Endothelial cell of umbilical vein (primary cell): ENCODE results near the gene PALMD. TPM values are rescaled to one million over a fixed set of nuclear protein-coding genes. Genes with fewer than 3 reads are reported as not detected.

Experiments
- BruUV-seq: library from RNA; stranded (reverse); fragments of 400-500 nt; replicated peaks from 2 replicates; lab custom pipeline; 2021; lab: Mats Ljungman, UMichigan
- CTCF ChIA-PET: fragments of 300-600, 350-600 bp; sonication (Branson Sonifier 250); formaldehyde crosslinking; loops from one replicate; lab custom pipeline; 2021; ENCODE audit warnings: antibody characterized with exemption, inconsistent platforms; lab: Charles Lee
- POLR2A ChIA-PET: fragments of 300-600, 350-600 bp; sonication (Branson Sonifier 250); formaldehyde crosslinking; loops from one replicate; lab custom pipeline; 2021; ENCODE audit warnings: antibody characterized with exemption, inconsistent platforms; lab: Charles Lee
- DNase-seq: peaks from one replicate; pipeline ENCODE4 v3.0.0-alpha.2; 2011; ENCODE audit warnings: low read depth, low spot score
- FAIRE-seq: peaks from 2 replicates; lab custom pipeline; 2011; peaks lifted over from hg19 to GRCh38; lab: Jason Lieb, UNC
- H2AFZ ChIP-seq: 2 replicates; pipeline ENCODE4 v1.6.0; 2012; ENCODE audit warnings: low read depth, low read length, control low read depth, inconsistent platforms
- H3K27ac ChIP-seq: 2 replicates; pipeline ENCODE4 v1.5.1; 2011; ENCODE audit warnings: low read depth, mild to moderate bottlenecking, control low read depth, low read length, moderate library complexity; ENCODE audit not compliant: insufficient read depth
- H3K27me3 ChIP-seq, 2 experiments: 2 replicates each; pipeline versions ENCODE4 v1.6.0 to v1.6.1; 2011; ENCODE audit warnings: low read length in 2 of 2, mixed read lengths in 1 of 2; ENCODE audit not compliant: control insufficient read depth in 2 of 2, insufficient read depth in 2 of 2
- H3K36me3 ChIP-seq, 2 experiments: 2 replicates in 1 of 2; 3 replicates in 1 of 2; pipeline ENCODE4 v1.5.1; 2011; ENCODE audit warnings: low read length in 2 of 2, mild to moderate bottlenecking in 1 of 2, moderate library complexity in 1 of 2; ENCODE audit not compliant: control insufficient read depth in 2 of 2, insufficient read depth in 2 of 2; ENCODE audit errors: extremely low read depth in 1 of 2
- H3K4me1 ChIP-seq: 3 replicates; pipeline ENCODE4 v1.5.1; 2011; ENCODE audit warnings: mild to moderate bottlenecking, low read length; ENCODE audit not compliant: control insufficient read depth, insufficient read depth; ENCODE audit errors: extremely low read depth
- H3K4me2 ChIP-seq: 2 replicates; pipeline ENCODE4 v1.6.1; 2011; ENCODE audit warnings: low read length, control low read depth, mixed read lengths; ENCODE audit not compliant: insufficient read depth
- H3K4me3 ChIP-seq, 3 experiments: fragments of 200-600 bp in 1 of 3; sonication (generic), shearing (Covaris generic) in 1 of 3; replicated peaks in 1 of 3; 2 replicates each; pipeline ENCODE4 v1.5.1; 2011 to 2016; ENCODE audit warnings: control low read depth in 3 of 3, low read length in 3 of 3, mild to moderate bottlenecking in 2 of 3, inconsistent platforms in 1 of 3, low read depth in 1 of 3, moderate library complexity in 1 of 3; ENCODE audit not compliant: insufficient read depth in 1 of 3
- H3K79me2 ChIP-seq: 2 replicates; pipeline ENCODE4 v1.6.0; 2012; ENCODE audit warnings: low read length, inconsistent platforms; ENCODE audit not compliant: control insufficient read depth, insufficient read depth
- H3K9ac ChIP-seq: replicated peaks from 2 replicates; pipeline ENCODE3; 2011; ENCODE audit warnings: low read length, control low read depth; ENCODE audit not compliant: insufficient read depth; ENCODE audit errors: extremely low read depth
- H3K9me1 ChIP-seq: replicated peaks from 3 replicates; pipeline ENCODE4 v1.6.0; 2011; ENCODE audit warnings: mild to moderate bottlenecking, low read length; ENCODE audit not compliant: control insufficient read depth, insufficient read depth; ENCODE audit errors: extremely low read depth
- H3K9me3 ChIP-seq: replicated peaks from 2 replicates; pipeline ENCODE4 v1.5.1; 2012; ENCODE audit warnings: low read length, inconsistent platforms; ENCODE audit not compliant: control insufficient read depth, insufficient read depth
- H4K20me1 ChIP-seq: replicated peaks from 2 replicates; pipeline ENCODE3; 2011; ENCODE audit warnings: mild to moderate bottlenecking, low read length; ENCODE audit not compliant: control insufficient read depth, insufficient read depth; ENCODE audit errors: extremely low read depth
- EZH2 ChIP-seq: IDR thresholded peaks from 2 replicates; pipeline ENCODE4 v1.6.1; 2012; ENCODE audit warnings: borderline replicate concordance, low read depth, mild to moderate bottlenecking, moderate library complexity, low read length, inconsistent platforms; ENCODE audit not compliant: severe bottlenecking
- FOS ChIP-seq: IDR thresholded peaks from 2 replicates; pipeline ENCODE4 v1.6.1; 2011; ENCODE audit warnings: mild to moderate bottlenecking, low read length, moderate library complexity, borderline replicate concordance; ENCODE audit not compliant: insufficient read depth
- GATA2 ChIP-seq: IDR thresholded peaks from 2 replicates; pipeline ENCODE4 v1.7.0; 2011; ENCODE audit warnings: low read depth, mild to moderate bottlenecking, moderate library complexity, mixed read lengths, low read length; ENCODE audit not compliant: insufficient read length, insufficient read depth
- JUN ChIP-seq: IDR thresholded peaks from 2 replicates; pipeline ENCODE4 v1.6.1; 2011; ENCODE audit warnings: borderline replicate concordance, low read depth; ENCODE audit not compliant: insufficient read length, insufficient read depth
- MYC ChIP-seq: IDR thresholded peaks from one replicate; pipeline ENCODE4 v1.6.1; 2011; ENCODE audit warnings: mild to moderate bottlenecking, low read depth, low read length
- POLR2A ChIP-seq: IDR thresholded peaks from 2 replicates; pipeline ENCODE4 v1.6.1; 2012; ENCODE audit warnings: low read depth, mild to moderate bottlenecking, control low read depth, low read length
- POLR2AphosphoS5 ChIP-seq: IDR thresholded peaks from 2 replicates; pipeline ENCODE4 v1.6.1; 2012; ENCODE audit warnings: low read depth, mild to moderate bottlenecking, control low read depth, low read length, moderate library complexity; ENCODE audit not compliant: insufficient read depth
- dilution Hi-C: fragments of 300-500 bp; cut with MboI; formaldehyde crosslinking; loops from one replicate; pipeline ENCODE4 v1.15.0; 2019; ENCODE audit warnings: low sequenced_read_pairs; ENCODE audit not compliant: extremely low pct_ligation_motif_present
- intact Hi-C: fragments of 100-400 bp; cut with micrococcal nuclease; formaldehyde crosslinking; loops from one replicate; pipeline ENCODE4 v1.10.0; 2022
- polyA plus RNA-seq, 4 experiments: library from polyadenylated mRNA; depleted of rRNA in 3 of 4; stranded (reverse) in 3 of 4; unstranded in 1 of 4; fragments of >200 nt; gene quantifications; 2 replicates each; pipeline versions ENCODE4 v1.2.1 to v1.2.3, GENCODE V29; 2011 to 2012; ENCODE audit warnings: missing spikeins in 1 of 4
- total RNA-seq: library from RNA; stranded (reverse); gene quantifications from 2 replicates; pipeline ENCODE4 v1.2.3, GENCODE V29; 2021
- TF ChIP-seq, protein P1 (sequence below), 2 donors: IDR thresholded peaks; 1 replicate in 1 of 2; 2 replicates in 1 of 2; pipeline ENCODE4 v1.5.1; 2011; ENCODE audit warnings: low read length in 2 of 2, mild to moderate bottlenecking in 2 of 2, moderate library complexity in 2 of 2, control low read depth in 1 of 2, inconsistent platforms in 1 of 2, low read depth in 1 of 2; ENCODE audit not compliant: insufficient read depth in 1 of 2; ENCODE audit errors: extremely low read depth in 1 of 2
- TF ChIP-seq, protein P2 (sequence below): IDR thresholded peaks from 2 replicates; pipeline ENCODE4 v1.6.1; 2011; ENCODE audit not compliant: insufficient read depth, insufficient read length

The PALMD gene
- total and polyA plus RNA-seq, 2 donors (not counting 3 experiments of a cell fraction or from before 2014, with no cell fraction given) = 52.6 to 137 TPM

GRCh38 chr1:99691175-99691574 lies 45.3 kb downstream of the PALMD start:
- peak; percentile 75 for FAIRE-seq
- peak overlapping the region; percentile 63 for H3K4me2 ChIP-seq
- DNase-seq = peak; percentile 98
- no peaks in the 10 kb centered on the region for H4K20me1 ChIP-seq
- peaks cover 35 to 36% of the 10 kb centered on the region in 2 experiments for H3K36me3 ChIP-seq
- H3K79me2 ChIP-seq = peaks cover 3% of the 10 kb centered on the region
- intact Hi-C loops (loop anchor here (1.0 to 5.0 kb wide), 9 partner anchors 9 to 788 kb away; no protein-coding TSS in a partner anchor), dilution Hi-C loops (no loop called here)
- peak overlapping the region; percentile 89 for H3K27ac ChIP-seq
- no peak overlapping the region for H2AFZ ChIP-seq
- no peaks in the 10 kb centered on the region for H3K27me3 ChIP-seq
- H3K9ac ChIP-seq = peak overlapping the region; percentile 46
- peaks cover 44% of the 10 kb centered on the region for H3K4me1 ChIP-seq
- no peaks in the 10 kb centered on the region for H3K9me3 ChIP-seq
- TF ChIP-seq MYC = no peak
- TF ChIP-seq GATA2 = peak; percentile 88
- no peak for TF ChIP-seq EZH2
- TF ChIP-seq JUN = peak; percentile 95
- TF ChIP-seq FOS = peak; percentile 77
- TF ChIP-seq POLR2A = peak; percentile 84
- TF ChIP-seq, protein P1, sequence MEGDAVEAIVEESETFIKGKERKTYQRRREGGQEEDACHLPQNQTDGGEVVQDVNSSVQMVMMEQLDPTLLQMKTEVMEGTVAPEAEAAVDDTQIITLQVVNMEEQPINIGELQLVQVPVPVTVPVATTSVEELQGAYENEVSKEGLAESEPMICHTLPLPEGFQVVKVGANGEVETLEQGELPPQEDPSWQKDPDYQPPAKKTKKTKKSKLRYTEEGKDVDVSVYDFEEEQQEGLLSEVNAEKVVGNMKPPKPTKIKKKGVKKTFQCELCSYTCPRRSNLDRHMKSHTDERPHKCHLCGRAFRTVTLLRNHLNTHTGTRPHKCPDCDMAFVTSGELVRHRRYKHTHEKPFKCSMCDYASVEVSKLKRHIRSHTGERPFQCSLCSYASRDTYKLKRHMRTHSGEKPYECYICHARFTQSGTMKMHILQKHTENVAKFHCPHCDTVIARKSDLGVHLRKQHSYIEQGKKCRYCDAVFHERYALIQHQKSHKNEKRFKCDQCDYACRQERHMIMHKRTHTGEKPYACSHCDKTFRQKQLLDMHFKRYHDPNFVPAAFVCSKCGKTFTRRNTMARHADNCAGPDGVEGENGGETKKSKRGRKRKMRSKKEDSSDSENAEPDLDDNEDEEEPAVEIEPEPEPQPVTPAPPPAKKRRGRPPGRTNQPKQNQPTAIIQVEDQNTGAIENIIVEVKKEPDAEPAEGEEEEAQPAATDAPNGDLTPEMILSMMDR (IDR thresholded peaks at IDR 0.05; ENCODE audit: extremely low read depth in 1 of 2, insufficient read depth in 1 of 2, low read depth in 1 of 2, low read length in 2 of 2) = no peak
- TF ChIP-seq, protein P2, sequence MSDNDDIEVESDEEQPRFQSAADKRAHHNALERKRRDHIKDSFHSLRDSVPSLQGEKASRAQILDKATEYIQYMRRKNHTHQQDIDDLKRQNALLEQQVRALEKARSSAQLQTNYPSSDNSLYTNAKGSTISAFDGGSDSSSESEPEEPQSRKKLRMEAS = no peak
- peak; percentile 85 for TF ChIP-seq POLR2AphosphoS5
- ChIA-PET POLR2A (interaction anchor here (0.6 to 3.0 kb wide), 7 partner anchors 9 to 45 kb away, joined by 3 to 17 read pairs (median 4); partner anchors contain the start of gene PALMD), CTCF (interaction anchor here (0.6 to 2.9 kb wide), 18 partner anchors 11 to 897 kb away, joined by 3 to 27 read pairs (median 6); partner anchors contain the start of gene PALMD)
- H3K9me1 ChIP-seq = no peaks in the 10 kb centered on the region
- BruUV-seq = no TSS peak
- H3K4me3 ChIP-seq = no peak overlapping the region
